Hematopoietic multipotent progenitor cell treated with erythropoietin and hydrocortisone succinate and interleukin-3 and kit ligand, for 17 days (in vitro differentiated cells): ENCODE measurements around the gene PSRC1.
"Not testable (repeated sequence)": the region's sequence is repeated elsewhere in the genome, so short reads cannot be mapped to it uniquely, and the experiment has no call there.

Experiments used
- DNase-seq: peaks from one replicate; pipeline ENCODE4 v3.0.0-alpha.2; 2015; ENCODE audit warnings: low spot score

PSRC1 gene

DNA sequence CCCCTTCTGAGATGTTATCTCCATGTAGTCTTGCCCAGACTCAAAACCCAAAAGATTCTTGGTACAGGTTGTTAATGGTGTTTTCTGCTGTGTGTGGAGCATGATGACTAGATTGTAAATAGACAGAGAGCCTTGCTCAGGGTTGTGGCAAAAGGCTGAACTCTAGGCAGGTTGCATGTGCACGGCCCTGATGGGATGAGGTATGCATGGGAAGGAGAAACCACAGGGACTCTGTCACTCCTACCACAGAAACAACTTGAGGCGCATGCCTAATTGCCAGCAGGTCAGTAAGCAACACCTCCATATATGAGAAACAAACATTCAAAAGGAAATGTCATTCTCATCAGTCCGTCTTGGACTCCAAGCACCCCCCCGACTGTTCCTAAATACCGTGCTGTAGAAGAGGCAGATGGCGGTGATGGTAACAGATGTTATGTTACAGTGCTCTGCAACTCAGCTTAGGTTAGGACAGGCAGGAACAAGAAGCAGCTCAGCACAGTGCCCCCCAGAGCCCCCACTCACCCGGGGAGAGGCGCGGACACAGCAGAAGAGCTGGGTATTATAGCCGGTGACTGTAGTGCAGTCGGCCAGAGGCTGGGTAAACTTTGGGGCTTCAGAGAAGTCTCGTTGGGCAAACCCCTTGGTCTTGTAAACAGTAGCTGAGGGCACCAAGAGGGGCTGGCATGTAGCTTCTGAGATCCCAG, 12.9 kb upstream of the PSRC1 start:
- no peak for DNase-seq

DNA sequence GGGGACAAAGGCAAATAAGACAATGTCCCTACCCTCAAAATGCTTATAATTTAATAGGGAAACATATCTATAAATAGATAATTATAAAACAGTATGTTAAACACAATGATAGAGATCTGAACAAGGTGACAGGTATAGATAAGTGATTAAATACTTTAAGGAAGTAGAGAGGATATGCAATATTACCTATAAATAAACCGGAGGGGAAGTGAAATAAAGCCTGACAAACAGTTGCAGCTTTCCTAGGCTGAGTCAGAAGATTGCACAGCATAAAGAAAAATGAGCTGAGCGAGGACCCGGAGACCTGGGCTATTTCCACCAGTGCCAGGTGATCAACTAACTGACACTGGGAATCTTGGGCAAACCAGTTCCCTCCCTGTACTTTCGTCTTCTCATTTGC, 11.5 kb upstream of the PSRC1 start:
- no peak for DNase-seq

DNA sequence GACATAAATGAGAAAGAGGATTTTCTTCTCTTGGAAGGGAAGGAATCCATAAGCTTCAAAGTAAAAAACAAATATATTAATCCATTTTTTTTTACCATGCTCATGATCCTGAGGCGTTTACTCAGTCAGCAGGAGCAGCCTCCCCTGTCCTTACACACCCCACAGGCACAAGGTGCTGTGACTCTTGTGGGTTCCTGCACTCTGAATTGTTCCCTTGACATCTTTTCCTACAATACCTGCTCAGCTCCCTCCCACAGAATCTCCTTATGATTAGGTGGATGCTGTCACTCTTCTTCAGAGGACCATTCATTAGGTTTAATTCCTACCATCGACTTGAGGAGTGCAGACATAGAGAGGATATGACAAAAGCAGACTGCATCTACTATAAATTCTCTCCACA, 10.1 kb upstream of the PSRC1 start:
- no peak for DNase-seq

DNA sequence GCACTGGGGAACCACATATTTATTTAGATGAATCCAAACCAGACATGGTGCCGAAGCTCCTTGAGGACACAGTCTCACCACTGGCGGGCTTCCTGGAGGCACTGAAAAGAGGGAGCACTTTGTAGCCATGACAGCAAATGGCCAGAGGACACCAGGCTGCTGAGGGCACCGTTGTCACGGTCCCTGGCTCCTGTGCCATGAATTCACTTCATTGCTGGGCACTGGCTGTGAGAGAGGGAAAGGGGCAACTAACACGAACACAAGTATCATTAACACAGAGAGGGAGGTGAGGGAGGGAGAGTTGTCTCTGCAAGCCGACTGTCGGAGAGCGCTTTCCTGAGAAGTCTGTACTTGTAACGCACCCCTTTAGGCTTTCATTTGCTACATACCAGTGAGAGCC, 9.4 kb upstream of the PSRC1 start:
- no peak for DNase-seq

DNA sequence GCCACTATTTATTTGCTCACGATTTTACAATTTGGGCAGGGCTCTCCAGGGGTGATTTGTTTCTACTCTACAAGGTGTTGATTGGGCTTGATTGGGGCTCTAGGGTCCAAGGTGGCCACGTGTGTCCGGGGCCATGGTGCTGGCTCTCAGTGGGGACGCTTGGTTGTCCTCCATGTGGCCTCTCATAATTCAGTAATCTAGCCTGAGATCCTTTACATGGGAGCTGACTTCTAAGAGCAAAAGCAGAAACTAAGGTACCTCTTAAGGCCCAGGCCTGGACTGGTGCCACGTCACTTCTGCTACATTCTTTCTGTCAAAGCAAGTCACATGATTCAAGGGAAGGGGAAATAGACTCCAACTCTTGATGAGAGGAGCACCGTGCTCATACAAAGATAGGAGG, 8.1 kb upstream of the PSRC1 start:
- no peak for DNase-seq

DNA sequence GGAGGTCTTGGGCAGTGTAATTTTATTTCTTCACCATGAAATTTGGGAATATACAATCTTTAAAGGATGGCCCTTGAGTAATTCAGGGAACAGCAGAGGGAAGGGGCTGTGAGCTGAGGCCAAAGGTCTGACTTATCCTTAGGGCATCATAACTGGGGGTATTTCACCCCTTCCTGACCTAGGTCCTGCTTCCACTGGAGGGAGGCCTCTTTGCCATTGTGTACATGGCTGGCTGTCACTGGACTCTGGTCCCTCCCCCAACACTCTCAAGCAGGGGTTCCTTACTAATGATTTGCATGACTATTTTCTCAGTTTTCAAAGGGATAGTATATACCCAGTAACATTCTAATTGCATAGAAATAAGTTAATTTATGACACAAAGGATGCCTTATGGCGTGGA, 7.2 kb upstream of the PSRC1 start:
- no peak for DNase-seq

DNA sequence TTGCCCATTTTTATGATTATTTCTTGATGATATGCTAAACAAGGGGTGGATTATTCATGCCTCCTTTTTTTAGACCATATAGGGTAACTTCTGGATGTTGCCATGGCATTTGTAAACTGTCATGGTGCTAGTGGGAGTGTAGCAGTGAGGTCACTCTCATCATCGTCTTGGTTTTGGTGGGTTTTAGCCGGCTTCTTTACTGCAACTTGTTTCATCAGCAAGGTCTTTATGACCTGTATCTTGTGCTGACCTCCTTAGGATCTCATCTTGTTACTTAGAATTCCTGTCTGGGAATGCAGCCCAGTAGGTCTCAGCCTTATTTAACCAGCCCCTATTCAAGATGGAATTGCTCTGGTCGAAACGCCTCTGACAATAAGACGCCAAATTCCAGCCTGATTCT, 3.8 kb upstream of the PSRC1 start:
- DNase-seq = not testable (repeated sequence)

DNA sequence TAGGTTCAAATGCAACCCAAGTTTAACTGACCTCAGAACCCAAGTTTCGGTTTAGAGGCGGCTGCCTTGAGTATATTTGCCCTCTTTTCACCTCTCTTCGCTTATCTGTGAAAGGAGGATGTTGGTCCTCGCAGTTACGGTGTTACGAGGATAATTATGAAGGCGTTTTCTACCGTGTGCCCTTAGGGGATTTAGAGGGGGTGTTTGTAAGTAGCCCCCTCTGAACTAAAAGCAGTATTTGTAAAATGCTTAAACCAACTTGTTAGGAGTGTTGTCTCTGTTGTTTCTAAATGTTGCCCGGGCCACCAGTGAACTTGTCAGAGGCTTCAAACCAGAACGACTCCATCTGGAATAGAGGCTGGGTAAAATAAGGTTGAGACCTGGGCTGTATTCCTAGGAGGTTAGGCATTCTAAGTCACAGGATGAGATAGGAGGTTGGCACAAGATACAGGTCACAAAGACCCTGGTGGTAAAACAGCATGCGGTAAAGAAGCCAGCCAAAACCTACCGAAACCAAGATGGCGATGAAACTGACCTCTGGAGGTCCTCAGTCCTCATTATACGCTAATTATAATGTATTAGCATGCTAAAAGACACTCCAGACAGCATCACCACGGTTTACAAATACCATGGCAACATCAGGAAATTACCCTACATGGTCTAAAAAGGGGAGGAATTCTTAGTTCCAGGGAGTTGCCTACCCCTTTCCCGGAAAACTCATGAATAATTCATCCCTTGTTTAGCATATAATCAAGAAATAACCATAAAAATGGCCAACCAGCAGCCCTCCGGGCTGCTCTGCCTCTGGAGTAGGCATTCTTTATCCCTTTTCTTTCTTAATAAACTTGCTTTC, 1.0 kb upstream of the PSRC1 start:
- no peak for DNase-seq

DNA sequence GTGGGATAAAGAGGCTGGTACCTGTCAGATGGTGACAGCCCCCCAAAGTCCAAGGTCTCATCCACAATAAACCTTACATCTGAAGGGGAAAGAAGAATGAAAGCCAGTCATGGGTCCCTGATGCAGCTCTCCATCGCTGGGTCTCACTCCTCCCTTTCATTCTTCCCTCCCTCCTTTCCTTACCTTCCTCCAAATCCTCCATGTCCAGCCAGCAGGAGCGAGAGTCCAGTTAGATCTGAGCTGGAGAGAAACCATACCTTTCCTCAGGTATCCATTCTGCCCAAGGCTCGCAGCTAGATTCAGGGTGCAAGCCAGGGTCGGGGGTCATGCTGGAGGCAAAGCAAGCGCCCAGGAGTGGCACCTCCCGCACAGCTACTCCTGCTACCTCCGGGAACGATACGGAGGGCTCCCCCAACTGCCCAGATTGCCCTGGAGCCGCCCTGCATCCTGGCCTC, 421 bp downstream of the PSRC1 start:
- DNase-seq = no peak

DNA sequence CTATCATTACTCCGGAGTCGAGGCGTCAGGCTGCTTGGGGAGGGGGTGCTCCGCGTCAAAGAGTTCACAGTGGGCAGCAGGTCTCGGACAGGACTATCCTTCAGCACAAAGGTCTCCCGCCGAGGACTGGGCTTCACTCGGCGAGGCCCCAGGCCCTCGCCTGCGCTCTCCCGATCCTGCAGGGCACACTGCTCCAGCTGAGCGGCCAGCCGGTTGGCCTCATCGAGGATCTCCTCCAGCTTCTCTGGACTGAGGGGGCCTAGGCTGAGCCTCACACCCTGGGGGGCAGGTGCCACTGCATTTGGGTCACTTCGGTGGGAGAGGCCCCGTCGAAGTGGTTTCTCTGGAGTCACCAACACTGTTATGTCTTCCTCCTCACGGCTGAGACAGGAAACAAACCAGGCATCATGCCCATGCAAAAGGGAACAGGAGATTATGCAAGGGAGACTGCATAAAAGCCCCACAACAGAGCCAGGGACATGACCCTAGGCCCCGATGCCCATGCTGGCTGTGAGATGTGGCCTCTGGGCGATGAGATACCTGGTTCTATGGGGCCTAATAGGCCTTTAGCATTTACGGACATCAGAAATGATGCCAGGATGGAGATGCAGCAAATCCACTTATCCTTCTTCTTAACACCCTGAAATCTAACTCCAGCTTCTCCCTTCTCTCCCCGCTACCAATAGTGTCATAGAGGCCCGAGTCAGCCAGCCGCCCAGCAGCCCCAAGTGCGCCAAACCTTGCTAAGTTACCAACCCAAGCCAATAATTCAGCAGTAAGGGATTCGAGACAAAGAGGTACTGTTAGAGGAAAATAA, 1.1 kb downstream of the PSRC1 start:
- no peak for DNase-seq

DNA sequence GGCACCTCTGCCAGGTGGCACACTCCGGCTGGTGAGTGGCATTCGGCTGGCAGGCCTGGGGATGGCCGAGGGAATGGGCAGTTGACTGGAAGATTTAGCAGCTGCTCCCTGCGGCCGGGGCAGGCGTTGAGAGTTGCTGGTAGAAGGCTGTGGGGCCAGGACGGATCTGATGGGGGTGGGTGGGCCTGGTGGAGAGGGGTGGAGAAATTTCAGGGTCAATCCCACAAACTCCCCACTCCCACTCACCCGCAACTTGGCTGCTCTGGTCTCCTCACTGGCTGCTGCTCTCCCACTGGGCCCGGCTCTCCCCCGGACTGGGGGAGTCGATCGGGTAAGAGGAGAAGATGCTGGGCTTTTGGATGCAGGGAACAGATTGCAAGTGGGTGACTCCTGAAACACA, 2.1 kb downstream of the PSRC1 start:
- DNase-seq = no peak

DNA sequence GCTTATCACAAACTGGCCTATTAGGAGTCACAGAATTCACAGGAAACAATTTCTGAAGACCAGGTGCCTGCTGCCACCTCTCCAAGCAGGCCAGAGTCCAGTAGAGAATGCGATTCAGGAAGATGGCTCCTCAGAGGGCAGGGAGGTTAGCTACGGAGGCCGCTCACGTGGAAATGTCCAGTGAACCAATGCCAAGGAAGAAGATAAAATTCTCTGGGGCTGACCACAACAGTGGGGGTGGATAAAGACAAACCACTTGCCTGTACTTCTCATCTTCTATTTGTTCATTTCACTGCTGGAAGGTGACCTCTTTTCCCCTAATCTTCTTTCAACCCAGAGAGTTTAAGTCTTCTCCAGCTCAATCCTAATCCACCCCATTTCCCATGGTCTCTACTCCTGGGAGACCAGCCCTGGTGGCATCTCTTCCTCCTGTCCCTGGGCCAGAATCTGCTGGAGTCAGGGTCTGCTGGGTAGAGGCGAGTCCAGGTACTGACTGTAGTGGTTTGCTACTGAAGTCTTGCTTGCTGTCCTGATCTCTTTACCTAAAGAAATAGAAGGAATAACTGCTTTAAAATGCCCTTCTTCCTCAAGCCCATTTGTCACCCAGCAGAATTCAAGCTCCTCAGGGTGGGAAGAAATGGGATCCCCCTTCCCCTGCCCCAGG, 3.2 kb downstream of the PSRC1 start:
- DNase-seq = no peak

DNA sequence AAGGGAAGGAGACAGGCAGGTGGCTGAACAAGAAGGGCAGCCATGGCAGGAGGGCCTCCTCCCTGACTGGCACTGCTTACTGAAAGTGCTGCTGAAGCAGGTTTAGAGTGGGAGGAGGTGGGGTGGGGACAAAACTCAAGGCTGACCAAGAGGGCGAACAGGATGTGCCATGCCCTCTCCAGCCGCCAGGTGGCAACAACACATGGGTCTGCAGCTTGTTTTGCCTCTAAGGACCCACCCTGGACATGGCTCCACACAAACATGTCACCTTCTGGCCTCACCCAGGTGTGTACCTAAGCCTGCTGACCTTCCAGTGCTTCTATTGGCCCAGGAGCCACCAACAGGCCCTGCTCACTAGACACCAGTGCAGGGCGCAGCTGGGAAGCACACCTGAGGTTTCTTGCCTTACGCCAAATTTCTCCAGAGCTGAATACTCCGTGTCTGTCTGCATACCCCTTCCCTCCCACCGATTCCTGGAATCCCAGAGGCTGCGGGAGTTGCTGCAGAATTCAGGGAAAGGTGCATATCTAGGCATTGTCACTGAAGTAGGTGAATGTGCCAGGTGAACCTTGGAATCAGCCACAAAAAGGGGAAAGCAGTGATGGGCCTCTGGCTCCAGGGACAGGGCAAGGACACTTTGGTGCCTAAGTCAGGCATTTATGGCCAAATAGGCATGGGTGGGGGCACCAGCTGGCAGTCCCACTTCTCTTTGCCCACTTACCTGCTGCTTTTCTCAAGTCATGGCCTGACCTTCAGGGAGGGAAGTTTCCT, 5.3 kb downstream of the PSRC1 start:
- DNase-seq = peak; percentile 78

DNA sequence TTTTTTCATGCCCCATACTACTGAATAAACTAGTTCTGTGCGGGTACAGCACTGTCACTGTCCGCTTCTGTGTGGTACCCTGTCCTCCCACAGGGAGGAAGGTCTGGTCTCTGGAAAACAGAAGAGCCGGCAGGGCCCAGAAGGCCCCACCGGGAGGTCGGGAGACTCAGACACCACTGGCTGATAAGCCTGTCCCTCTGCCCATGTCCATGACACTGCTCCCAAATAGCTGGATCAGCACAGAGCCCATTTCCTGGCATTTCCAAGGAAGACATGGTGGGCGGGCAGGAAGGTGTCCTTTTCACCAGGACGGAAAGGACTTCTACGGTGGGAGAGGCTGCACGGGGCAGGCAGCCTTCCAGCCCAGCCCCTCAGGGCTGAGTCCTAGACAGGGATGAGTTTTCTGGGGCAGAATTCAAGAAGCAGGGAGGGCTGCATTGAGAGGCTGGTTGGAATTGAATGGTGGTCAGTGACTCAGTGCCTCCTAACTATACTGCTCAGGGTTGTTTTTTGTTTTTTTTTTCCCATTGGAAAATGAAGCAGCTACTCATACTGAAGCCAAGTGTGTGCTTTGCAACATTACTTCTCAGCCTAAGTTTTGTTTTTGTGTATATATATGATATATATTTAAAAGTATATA, 7.1 kb downstream of the PSRC1 start:
- no peak for DNase-seq

DNA sequence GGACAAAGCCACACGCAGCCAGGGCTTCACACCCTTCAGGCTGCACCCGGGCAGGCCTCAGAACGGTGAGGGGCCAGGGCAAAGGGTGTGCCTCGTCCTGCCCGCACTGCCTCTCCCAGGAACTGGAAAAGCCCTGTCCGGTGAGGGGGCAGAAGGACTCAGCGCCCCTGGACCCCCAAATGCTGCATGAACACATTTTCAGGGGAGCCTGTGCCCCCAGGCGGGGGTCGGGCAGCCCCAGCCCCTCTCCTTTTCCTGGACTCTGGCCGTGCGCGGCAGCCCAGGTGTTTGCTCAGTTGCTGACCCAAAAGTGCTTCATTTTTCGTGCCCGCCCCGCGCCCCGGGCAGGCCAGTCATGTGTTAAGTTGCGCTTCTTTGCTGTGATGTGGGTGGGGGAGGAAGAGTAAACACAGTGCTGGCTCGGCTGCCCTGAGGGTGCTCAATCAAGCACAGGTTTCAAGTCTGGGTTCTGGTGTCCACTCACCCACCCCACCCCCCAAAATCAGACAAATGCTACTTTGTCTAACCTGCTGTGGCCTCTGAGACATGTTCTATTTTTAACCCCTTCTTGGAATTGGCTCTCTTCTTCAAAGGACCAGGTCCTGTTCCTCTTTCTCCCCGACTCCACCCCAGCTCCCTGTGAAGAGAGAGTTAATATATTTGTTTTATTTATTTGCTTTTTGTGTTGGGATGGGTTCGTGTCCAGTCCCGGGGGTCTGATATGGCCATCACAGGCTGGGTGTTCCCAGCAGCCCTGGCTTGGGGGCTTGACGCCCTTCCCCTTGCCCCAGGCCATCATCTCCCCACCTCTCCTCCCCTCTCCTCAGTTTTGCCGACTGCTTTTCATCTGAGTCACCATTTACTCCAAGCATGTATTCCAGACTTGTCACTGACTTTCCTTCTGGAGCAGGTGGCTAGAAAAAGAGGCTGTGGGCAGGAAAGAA, 8.1 kb downstream of the PSRC1 start:
- DNase-seq = no peak

DNA sequence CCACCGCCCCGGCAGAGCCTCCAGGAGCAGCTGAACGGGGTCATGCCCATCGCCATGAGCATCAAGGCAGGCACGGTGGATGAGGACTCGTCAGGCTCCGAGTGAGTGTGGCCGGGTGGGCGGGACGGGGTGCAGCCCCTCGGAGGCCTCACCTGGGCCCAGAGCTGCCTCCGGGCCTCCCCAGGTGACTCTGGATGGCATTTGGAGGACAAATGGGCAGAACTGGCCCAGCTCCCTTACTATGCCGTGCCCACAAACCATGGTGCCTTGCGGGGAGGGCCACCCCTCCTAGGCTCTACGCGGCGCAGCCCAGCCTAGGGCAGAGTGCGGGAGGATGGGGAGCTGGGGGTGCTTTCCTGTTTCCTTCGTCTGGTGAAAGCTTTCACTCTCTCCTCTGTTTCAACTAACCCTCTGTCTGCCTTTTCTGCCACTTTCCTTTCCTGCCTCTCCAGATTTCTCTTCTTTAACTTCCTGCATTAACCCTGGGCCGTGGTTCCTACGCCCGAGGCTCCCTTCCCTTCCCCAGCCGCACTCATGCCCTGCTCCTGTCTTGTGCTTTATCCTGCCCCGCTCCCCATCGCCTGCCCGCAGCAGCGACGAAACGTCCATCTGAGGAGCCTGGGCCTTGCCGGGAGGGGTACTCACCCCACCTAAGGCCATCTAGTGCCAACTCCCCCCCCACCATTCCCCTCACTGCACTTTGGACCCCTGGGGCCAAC, 9.2 kb downstream of the PSRC1 start:
- DNase-seq = no peak

DNA sequence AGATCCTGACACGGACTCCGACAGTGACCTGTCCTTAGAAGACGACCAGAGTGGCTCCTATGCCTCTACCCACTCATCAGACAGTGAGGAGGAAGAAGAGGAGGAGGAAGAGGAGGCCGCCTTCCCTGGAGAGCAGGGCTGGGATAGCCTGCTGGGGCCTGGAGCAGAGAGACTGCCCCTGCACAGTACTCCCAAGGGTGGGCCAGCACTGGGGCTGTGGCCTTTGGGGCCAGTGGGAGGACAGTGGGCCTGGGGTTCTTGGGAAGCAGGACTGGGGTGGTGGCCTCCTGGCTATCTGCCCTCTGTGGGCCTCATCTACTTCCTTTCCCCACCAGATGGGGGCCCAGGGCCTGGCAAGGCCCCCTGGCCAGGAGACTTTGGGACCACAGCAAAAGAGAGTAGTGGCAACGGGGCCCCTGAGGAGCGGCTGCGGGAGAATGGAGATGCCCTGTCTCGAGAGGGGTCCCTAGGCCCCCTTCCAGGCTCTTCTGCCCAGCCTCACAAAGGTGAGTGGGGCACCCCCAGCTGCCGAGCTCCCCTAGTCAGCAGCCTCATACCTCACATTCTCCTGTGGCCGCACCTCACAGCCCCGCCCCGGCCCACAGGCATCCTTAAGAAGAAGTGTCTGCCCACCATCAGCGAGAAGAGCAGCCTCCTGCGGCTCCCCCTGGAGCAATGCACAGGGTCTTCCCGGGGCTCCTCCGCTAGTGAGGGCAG, 10.0 kb downstream of the PSRC1 start:
- DNase-seq = no peak

DNA sequence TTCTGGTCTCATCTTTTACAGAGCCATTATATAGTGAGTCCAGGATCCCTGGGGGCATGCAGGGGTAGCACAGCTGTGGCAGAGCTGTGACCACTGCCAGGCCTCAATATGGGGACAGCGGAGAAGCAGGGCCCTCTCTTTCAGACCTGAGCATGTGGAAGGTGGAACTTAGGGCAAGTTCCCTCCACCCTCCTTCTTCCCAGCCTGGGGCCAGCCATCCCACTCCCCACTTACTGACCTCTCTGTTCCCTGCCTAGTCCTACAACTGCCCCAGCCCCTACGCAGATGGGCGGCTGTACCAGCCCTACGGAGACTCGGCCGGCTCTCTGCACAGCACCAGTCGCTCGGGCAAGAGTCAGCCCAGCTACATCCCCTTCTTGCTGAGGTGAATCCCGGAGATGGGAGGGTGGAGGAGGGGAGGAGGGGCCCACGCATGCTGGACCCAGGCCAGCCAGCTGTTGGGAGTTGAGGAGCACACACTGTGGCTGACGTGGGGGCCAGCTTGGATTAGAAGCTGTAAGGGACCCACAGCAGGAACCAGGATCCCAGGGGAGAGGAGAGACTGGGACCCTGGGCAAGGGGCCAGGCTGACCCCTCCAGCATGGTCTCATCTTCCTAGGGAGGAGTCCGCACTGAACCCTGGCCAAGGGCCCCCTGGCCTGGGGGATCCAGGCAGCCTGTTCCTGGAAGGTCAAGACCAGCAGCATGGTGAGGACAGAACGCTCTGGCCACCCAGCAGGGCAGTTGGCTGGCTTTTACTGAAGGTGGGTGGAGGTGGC, 10.7 kb downstream of the PSRC1 start:
- no peak for DNase-seq
